GM19455 (cell line): ENCODE measurements around the gene ZNF10.

Source experiments
- ATAC-seq: cut with Tn5 transposase; IDR thresholded peaks from one replicate; pipeline ENCODE4 v1.9.1; 2021; ENCODE audit not compliant: unreplicated experiment

The ZNF10 gene

GRCh38 chr12:133192847-133193246, 62.4 kb downstream of the ZNF10 start:
- ATAC-seq = no peak

- no peak for ATAC-seq
Measured at GRCh38 chr12:133201888-133202287, 71.5 kb downstream of the ZNF10 start.

GRCh38 chr12:133202493-133203343, 72.3 kb downstream of the ZNF10 start:
- no peak for ATAC-seq

GRCh38 chr12:133203344-133204263, 73.2 kb downstream of the ZNF10 start:
- ATAC-seq = no peak

GRCh38 chr12:133204264-133204603, 73.8 kb downstream of the ZNF10 start:
- no peak for ATAC-seq

- ATAC-seq = no peak
Measured at GRCh38 chr12:133206390-133206789, 76.0 kb downstream of the ZNF10 start.
